Effector CD4-positive, alpha-beta T cell (primary cell): ENCODE measurements around the gene KRT9.
"Not testable (repeated sequence)": the region's sequence is repeated elsewhere in the genome, so short reads cannot be mapped to it uniquely, and the experiment has no call there.

Experiments used
- DNase-seq: peaks from one replicate; pipeline ENCODE4 v3.0.0-alpha.2; 2020

KRT9 gene

GRCh38 chr17:41578971-41579370, 7.1 kb upstream of the KRT9 start:
- DNase-seq: no peak

DNA sequence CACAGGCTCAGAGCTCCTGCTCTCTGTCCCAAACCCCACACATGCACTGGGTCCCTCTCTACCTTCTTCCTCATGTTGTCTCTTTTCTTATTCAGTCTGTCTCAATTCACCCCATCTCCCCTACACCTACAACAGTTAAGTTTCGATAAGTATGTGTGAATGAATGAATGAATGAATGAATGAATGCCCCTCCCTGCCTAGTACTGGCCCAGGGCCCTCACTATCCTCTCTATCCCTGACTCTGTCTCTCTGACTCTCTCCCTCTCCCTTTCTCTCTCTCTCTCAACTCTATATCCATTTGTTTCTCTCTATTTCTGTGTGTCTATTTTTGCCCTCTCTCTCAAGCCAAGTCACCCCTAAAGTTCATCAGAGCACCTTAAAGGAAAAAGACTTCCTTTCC, 6.7 kb upstream of the KRT9 start:
- DNase-seq: no peak

- DNase-seq: not testable (repeated sequence)
Observed at GRCh38 chr17:41576740-41577139, 4.9 kb upstream of the KRT9 start.

DNA sequence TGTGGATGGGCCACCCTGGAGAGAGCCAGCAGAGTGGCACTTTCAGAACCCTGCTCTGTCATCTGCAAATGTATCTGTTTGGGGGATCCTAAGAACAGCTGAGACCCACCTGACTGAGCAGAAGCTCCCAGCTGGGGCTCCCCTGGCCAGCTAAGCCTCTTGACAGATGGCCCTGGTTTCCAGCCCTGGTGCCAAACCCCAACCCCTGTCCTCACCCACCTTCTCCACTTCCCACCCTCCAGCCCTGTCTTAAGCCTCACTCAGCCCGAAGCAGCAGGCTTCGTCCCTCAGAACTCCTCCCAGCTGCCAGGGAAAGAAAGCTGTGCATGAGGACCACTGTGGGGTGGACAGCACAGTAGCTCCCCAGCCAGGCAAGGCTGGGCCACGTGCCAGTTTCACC, 3.5 kb upstream of the KRT9 start:
- DNase-seq: no peak

DNA sequence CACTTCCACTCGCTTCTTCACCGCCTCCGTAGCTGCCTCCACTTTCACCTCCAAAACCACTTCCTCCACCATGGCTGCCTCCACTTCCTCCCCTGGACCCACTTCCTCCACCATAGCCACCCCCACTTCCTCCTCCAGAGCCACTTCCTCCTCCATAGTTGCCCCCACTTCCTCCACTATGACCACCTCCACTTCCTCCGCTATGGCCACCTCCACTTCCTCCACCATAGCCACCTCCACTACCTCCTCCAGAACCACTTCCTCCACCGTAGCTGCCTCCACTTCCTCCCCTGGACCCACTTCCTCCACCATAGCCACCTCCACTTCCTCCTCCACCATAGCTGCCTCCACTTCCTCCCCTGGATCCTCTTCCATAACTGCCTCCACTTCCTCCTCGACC, 4.5 kb downstream of the KRT9 start:
- DNase-seq: no peak

DNA sequence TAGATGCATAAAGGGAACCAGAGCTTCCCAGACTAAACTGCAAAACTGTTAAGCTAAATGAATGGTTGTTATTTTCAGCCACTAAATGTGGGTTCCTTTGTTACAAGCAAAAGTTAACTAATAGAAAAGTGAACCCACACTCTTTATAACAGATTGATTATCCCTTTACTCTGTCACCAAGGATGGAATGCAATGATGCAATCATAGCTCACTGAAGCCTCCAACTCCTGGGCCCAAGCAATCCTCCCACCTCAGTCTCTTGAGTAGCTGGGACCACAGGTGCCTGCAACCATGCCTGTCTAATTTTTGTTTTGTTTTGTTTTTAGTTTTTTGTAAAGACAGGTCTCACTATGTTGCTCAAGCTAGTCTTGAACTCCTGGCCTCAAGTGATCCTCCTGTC, 6.5 kb downstream of the KRT9 start:
- no peak for DNase-seq

DNA sequence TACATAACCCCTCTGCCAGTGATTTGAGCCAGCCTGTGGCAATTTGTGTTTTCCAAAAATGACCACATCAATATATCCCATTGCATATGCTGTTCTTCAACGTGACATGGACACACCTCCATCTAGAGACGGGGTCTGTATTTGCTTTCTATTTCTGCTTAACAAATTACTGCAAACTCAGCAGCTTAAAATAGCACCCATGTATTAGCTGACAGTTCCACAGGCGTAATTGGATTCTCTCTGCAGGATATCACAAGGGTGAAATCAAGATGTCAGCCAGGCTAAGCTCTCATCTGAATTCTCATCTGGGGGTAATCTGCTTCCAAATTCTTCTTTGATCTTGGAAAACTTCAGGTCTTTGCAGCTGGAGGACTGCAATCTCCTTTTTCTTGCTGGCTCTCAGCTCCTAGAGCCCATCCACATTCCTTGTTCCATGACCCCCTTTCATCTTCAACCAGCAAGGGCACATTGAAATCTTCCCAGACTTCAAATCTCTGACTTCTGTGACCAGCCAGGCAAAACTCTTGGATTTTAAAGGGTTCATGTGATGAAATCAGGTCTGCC, 8.2 kb downstream of the KRT9 start:
- DNase-seq: no peak

DNA sequence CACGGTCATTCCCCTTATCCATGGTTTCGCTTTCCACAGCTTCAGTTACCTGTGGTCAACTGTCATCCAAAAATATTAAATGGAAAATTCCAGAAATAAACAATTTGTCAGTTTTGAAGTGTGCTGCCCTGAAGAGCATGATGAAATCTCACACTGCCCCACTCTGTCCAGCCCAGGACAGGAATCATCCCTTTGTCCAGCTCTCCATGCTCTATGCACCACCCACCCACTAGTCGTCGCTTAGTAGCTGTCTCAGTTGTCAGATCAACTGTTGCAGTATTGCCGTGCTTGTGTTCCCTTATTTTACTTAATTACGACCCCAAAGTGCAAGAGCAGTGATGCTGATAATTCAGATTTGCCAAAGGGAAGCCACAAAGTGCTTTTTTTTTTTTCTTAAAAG, 10.3 kb downstream of the KRT9 start:
- no peak for DNase-seq

GRCh38 chr17:41559548-41559947, 12.3 kb downstream of the KRT9 start:
- no peak for DNase-seq

DNA sequence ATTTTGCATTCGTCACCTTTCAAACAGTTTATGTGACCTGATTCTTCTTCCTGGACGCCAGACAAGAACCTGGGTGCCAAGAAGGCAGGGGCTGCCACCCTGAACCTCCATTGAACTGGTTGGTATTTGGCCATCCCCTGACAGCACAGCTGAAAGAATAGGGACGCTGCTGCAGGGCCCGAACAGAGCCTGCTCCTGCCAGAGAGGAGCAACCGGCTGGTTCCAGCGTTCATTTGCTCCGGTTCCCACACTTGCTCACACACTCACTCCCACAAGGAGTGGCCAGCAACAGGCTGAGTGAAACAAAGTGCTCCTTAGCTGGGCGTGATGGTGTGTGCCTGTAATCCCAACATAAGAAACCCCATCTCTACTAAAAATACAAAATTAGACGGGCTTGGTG, 14.9 kb downstream of the KRT9 start:
- no peak for DNase-seq

GRCh38 chr17:41556306-41556705, 15.6 kb downstream of the KRT9 start:
- DNase-seq: no peak

DNA sequence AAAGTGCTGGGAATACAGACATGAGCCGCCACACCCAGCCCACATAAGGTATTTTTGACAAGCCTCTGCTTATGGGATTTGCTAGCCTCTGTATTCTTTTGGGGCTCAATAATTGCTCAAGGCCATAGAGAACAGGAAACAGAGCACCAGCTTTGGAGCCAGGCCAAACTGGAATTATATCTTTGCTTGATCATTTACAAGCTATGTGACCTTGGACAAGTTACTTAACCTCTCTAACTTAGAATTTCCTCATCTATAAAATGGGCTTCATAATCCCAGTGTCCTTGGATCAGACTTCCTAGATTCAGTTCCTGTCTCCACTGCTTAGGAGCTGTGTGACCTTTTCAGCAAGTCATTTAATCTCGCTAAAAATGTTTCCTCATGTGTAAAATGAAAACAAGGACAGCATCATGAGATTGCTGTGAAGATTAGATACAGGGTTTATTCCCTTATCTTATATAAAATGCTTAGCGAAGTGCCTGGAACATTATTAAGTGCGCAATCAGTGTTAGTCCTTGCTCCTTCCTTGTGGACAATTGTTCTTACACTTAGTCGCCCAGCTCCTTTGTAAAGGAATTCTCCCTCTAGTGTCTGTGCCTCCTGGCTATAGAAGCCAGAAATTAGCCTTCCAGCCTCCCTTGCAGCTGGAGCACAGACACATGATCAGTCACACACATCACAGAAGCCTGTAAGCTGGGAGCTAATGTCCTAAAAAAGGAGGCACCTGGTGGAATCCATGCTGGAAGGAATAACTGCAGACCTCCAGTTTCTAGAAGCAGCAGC, 16.6 kb downstream of the KRT9 start:
- no peak for DNase-seq

- no peak for DNase-seq
Observed at GRCh38 chr17:41553987-41554680, 17.7 kb downstream of the KRT9 start.

DNA sequence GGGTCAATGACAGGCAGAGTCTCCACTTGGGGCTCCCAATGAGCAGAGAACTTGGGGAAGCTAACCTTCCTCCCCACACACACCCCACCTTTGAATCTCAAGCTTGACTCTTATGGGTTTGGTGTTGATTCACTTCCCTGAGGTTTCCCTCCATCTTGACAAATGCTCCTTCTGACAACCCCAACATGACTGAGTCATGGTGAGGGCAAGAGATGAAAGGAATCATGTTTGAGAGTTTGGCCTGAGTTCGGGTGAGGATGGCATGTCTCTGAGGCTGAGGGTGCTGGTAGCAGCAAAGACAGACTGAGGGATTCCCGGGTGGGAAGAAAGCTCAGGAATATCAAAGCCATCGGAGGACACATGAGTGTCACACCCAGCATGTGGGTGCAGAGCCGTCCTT, 18.7 kb downstream of the KRT9 start:
- no peak for DNase-seq

DNA sequence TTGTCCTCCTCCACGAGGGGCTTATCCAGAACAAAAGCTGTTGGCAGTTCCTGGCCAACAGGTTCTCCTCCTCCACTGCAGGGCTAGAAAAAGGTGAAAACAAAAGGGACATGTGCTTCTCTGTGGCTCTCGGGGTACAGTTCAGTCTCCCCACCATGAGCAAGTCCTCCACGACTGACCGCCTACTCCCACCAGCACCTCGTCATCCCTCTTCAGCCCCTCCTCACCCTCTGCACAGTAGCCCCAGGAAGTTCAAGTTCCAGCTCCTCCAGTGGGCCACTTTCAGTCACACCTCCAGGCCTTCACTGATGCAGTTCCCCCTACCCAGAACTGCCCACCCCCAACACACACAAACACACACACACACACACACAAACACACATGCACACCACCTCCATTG, 19.4 kb downstream of the KRT9 start:
- DNase-seq: no peak

GRCh38 chr17:41551365-41551764, 20.5 kb downstream of the KRT9 start:
- no peak for DNase-seq

GRCh38 chr17:41549596-41550039, 22.2 kb downstream of the KRT9 start:
- no peak for DNase-seq

GRCh38 chr17:41548844-41549595, 22.8 kb downstream of the KRT9 start:
- peak; percentile 81 for DNase-seq

DNA sequence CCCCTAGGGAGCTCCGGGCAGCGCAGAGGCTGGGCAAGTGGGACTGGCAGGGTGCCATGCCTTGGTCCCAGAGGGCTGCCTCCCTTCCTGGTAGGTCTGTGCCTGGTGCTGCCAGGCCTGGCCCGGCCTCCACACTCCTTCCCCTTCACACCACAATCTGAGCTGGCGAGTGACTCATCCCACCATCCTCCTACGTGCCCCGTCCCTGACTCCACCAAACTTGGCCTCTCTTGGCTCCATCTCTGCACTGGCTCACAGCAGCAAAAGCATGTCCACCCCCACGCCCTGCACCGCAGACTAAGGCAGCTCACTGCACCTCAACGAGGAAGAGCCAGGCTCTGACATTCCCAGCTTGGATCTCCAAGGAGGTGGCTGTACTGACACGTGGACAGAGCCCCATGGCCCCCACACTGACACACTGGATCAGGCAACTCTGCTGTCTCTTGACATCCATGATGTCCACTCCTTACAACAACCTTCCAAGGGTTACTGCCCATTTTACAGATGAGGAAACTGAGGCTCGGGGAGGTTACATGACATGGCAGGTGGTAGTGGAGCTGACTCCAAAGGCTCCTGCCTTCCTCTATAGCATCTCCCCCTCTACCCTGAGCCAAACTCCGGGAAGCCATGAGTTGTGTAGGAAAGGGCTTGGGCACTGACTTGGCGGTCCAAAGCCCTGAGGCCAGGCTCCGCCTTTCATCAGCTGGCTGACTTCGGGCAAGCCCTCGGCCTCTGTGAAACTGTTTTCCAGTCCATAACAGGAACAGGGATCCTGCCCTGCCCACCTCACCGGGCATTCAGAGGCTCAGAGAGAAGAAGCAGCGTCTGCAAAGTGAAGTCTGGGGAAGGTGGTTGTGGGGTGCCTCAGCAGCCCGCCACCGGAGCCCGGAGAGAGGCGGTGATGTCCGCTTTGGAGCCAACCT, 23.7 kb downstream of the KRT9 start:
- DNase-seq: no peak

- DNase-seq: no peak
Observed at GRCh38 chr17:41547378-41547841, 24.4 kb downstream of the KRT9 start.

GRCh38 chr17:41546819-41547218, 25.0 kb downstream of the KRT9 start:
- no peak for DNase-seq

DNA sequence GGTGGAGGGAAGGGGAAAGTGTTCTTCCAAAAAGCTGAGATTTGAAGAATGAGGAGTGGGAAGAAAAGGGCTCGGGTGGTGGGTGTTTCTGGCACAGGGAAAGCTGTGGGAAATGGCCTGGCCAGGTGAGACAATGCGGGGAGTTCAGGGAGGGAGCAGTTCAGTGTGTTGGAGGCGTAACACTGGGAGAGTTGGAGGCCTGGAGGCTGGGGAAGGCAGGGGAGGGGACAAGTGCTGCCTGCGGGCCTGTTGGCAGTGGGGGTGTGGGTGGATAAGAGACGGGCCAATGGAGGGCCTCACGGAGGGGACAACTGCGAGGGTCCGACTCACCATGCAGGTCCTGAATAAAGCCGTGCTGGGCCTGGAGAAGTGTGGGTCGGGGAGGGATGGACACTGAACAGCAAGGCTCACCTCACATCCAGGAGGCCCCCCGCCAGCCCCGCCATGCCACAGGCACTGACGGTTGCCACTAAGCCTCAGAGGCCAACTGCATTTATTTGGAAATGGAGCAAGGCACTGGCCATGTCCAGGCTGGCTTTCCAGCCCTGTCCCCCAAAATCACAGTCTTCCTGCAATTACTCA, 25.9 kb downstream of the KRT9 start:
- no peak for DNase-seq
